Tibial artery (tissue), 4 donors: ENCODE results near the gene CRACDL.
A peak's percentile ranks its signal among the peaks of the same experiment; 100 is the strongest.

Source experiments
- DNase-seq, 2 donors: peaks; one replicate each; pipeline ENCODE4 v3.0.0-alpha.2; 2019
- H3K27ac ChIP-seq, 2 donors: fragments of 200-600 bp; sonication (generic) in 1 of 2; 1 replicate in 1 of 2; 2 replicates in 1 of 2; pipeline ENCODE4 v1.5.1; 2018 to 2019; ENCODE audit warnings: mild to moderate bottlenecking in 1 of 2
- H3K27me3 ChIP-seq, 2 donors: fragments of 200-600 bp; sonication (generic) in 1 of 2; one replicate each; pipeline versions ENCODE4 v1.5.1 to v1.6.0; 2016 to 2019
- H3K36me3 ChIP-seq, 3 donors: fragments of 200-600 bp; sonication (generic) in 2 of 3; one replicate each; pipeline ENCODE4 v1.5.1; 2016 to 2019; ENCODE audit warnings: mild to moderate bottlenecking in 2 of 3
- H3K4me1 ChIP-seq, 4 donors: fragments of 200-600 bp; sonication (generic) in 2 of 4; 1 replicate in 3 of 4; 2 replicates in 1 of 4; pipeline ENCODE4 v1.5.1; 2016 to 2019
- H3K4me3 ChIP-seq, 2 donors: fragments of 200-600 bp; sonication (generic) in 1 of 2; 1 replicate in 1 of 2; 2 replicates in 1 of 2; pipeline ENCODE4 v1.5.1; 2018 to 2019; ENCODE audit warnings: mild to moderate bottlenecking in 2 of 2
- H3K9me3 ChIP-seq, 3 donors: fragments of 200-600 bp; sonication (generic) in 1 of 3; one replicate each; pipeline ENCODE4 v1.5.1; 2016 to 2019
- CTCF ChIP-seq, 2 experiments: fragments of 200-600 bp in 1 of 2; fragments of 450-650 bp in 1 of 2; IDR thresholded peaks; one replicate each; pipeline ENCODE4 v1.5.1; 2017 to 2019; ENCODE audit warnings: antibody characterized with exemption in 2 of 2, mild to moderate bottlenecking in 1 of 2, moderate library complexity in 1 of 2
- intact Hi-C: fragments of 100-400 bp; cut with DNase I; formaldehyde crosslinking; loops from one replicate; pipeline ENCODE4 v1.15.0; 2023; ENCODE audit warnings: low total_unique reads

CRACDL gene

GRCh38 chr2:98937906-98938305 lies 1.9 kb upstream of the CRACDL start:
- Histone ChIP-seq H3K27ac (no peak overlapping the region), H3K4me1 (peaks cover 0 to 20% (median 16%) of the 10 kb centered on the region in 4 donors), H3K27me3 (peaks cover 0 to 38% of the 10 kb centered on the region in 2 donors), H3K9me3 (no peaks in the 10 kb centered on the region), H3K36me3 (no peaks in the 10 kb centered on the region), H3K4me3 (no peak overlapping the region)
- no peak for DNase-seq
- intact Hi-C loops, result loop anchor here (1.0 kb wide), 1 partner anchor 39 kb away; no protein-coding TSS in a partner anchor
- no peak for TF ChIP-seq CTCF (IDR thresholded peaks at IDR 0.05)

DNA sequence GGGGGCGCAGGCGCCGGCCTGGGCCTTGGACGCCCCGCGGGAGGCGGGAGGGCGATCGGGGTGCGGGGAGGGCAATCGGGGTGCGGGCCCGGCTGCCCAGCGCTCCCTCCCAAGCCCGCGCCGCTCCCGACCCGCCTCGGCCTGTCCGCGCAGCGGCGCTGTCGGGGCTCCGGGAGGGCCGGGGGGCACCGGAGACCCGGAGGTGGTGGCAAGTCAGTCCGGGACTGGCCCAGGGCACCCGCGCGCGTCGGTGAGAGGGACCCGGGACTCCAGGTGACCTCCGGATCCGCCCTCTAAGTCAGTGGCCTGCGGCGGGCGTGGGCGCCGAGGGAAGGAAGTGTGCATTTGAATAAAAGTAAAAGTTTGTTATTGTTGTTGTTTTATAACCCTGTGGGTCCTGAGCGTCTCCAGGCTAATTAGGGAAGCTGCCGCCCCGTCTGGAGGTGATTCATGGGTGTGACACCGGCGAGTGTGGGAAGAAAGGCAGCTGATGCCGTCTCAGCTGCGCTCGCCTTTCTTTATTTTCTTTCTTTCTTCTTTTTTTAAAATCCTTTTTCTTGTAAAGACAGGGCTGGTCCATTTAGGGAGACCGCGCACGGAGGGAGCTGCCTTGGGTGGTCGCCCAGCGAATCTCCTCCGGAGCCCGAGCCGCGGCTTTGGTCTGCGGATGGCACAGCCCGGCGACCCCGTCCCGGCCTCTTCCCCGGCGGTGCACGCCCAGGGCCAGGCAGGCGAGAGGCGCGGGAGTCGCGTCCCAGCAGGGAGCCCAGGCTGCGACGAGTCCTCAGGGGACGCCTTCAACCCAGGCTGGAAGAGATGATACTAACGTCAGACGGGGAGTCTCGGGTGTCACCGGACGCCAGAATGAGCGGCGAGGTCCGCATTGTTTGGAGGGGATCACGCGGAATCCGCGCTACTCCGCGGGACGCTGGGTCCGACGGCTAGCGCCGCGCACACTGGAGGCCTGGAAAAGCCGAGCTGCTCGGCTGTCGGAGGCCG lies 627 bp upstream of the CRACDL start:
- Histone ChIP-seq H3K27me3 (peaks cover 0 to 38% of the 10 kb centered on the region in 2 donors), H3K9me3 (no peaks in the 10 kb centered on the region), H3K4me1 (peaks cover 0 to 20% (median 16%) of the 10 kb centered on the region in 4 donors), H3K36me3 (no peaks in the 10 kb centered on the region), H3K27ac (no peak overlapping the region), H3K4me3 (peak overlapping the region; percentile 40 to 52)
- intact Hi-C loops, result loop anchor here (1.0 kb wide), 1 partner anchor 37 kb away; no protein-coding TSS in a partner anchor
- no peak for DNase-seq
- TF ChIP-seq CTCF (IDR thresholded peaks at IDR 0.05), result no peak

- TF ChIP-seq CTCF (IDR thresholded peaks at IDR 0.05), result no peak
- Histone ChIP-seq H3K27ac (no peak overlapping the region), H3K27me3 (peaks cover 0 to 38% of the 10 kb centered on the region in 2 donors), H3K4me1 (peaks cover 0 to 20% (median 16%) of the 10 kb centered on the region in 4 donors), H3K4me3 (peak overlapping the region; percentile 40 to 52), H3K36me3 (no peaks in the 10 kb centered on the region), H3K9me3 (no peaks in the 10 kb centered on the region)
- DNase-seq, result no peak
- intact Hi-C loops, result no loop called here
Observed at GRCh38 chr2:98935111-98935770, 784 bp downstream of the CRACDL start.

DNA sequence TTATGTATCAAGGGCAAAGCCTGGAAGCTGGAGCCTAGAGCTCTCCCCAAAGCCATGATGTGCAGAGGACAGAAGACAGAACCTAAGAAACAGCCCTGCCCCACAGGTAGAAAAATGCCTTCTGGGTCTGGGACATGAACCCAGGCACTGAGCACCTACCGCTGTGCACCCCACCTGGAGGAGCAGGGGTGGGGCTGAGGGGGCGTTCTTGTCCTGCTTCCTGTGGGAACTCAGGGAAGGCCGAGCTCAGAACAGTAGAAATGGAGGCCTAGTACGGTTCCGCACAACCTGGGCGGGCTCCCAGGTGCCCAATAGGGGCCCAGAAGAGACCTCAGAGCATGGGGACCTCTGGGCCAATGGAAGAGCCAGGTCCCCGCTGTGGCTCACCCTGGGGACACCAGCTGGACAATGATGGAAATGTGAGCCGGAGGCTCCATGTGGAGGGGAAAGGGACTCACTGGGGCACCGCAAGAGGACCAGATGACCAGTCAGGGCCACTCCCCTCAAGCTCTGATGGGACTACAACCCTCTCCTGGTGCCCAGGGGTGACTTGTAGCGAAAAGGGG lies 3.2 kb downstream of the CRACDL start:
- Histone ChIP-seq H3K36me3 (no peaks in the 10 kb centered on the region), H3K27ac (no peak overlapping the region), H3K4me3 (no peak overlapping the region), H3K9me3 (no peaks in the 10 kb centered on the region), H3K4me1 (peaks cover 0 to 20% (median 16%) of the 10 kb centered on the region in 4 donors), H3K27me3 (peaks cover 0 to 37% of the 10 kb centered on the region in 2 donors)
- DNase-seq, result no peak
- TF ChIP-seq CTCF (IDR thresholded peaks at IDR 0.05), result no peak
- intact Hi-C loops, result no loop called here

DNA sequence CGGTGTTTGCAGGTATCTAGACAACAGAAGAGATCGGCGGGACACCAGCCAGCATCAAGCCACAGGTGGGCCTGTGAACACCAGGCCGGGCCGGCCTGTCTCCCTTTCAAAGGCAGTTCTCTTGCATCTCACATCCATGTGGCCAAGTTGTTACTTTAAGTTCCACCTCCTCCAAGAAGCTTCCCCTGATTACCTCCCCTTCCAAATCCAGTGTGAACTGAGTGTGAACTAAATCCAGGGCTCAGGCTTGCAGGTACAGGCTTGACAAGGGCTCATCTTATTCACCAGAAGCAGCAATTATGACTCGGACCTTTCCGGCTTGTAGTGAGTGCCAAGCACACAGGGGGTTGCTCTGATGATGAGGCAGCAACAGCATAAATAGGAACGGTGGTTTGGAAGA lies 3.9 kb downstream of the CRACDL start:
- H3K27ac ChIP-seq, result no peak overlapping the region
- peaks cover 0 to 31% of the 10 kb centered on the region in 2 donors for H3K27me3 ChIP-seq
- TF ChIP-seq CTCF (IDR thresholded peaks at IDR 0.05), result no peak
- intact Hi-C loops, result no loop called here
- DNase-seq, result no peak
- no peak overlapping the region for H3K4me3 ChIP-seq
- peaks cover 0 to 19% (median 16%) of the 10 kb centered on the region in 4 donors for H3K4me1 ChIP-seq
- H3K9me3 ChIP-seq, result no peaks in the 10 kb centered on the region
- no peaks in the 10 kb centered on the region for H3K36me3 ChIP-seq
